Cortex of kidney (tissue), 1 donor: ENCODE measurements around the gene CLEC2B.
"Not testable (repeated sequence)": the region's sequence is repeated elsewhere in the genome, so short reads cannot be mapped to it uniquely, and the experiment has no call there.

ENCODE experiments used
- DNase-seq: peaks from one replicate; lab custom pipeline; 2025; lab: John Stamatoyannopoulos, UW

CLEC2B gene

DNA sequence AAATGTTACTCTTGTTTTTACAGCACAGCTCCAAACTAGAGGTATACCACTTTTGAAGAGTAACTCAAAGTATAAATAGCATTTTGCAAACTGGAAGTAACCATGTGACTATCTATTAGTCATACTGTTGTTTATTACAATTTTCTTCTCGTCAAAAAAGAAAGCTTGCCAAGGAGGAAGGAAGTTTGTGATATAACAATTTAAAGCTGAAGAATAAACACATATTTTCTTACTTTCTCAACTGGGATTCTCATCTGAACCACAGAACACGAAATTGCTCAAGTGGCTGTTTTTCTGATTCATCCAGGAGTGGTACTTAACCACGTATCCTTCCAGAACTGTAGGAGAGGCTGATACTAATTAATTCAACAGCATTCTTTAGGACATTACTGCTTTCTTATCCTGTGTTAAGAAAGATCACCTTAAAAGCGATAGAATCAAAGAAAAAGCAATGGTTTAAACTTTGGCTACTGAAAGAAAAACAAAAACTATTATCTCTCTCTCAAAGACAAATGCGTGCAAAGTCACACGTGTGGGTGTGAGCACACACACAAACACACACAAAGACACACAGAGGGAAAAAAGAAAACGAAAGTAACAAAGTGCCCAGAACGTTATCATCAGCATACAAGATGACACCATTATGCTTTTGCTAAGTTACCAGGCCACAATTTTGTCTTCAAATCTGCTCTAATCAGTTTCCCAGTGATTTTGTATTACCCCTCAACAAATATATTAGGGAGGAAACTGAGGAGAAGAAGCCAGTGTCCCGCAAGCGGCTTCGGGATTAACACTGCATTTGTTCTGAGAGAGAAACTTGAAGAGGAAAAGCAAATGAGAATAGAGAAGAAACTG, at the start of gene CLEC2B:
Gene CLEC2B, minus strand, starts transcription at position 48 of the 855 bp plus-strand sequence.
- DNase-seq: no peak

DNA sequence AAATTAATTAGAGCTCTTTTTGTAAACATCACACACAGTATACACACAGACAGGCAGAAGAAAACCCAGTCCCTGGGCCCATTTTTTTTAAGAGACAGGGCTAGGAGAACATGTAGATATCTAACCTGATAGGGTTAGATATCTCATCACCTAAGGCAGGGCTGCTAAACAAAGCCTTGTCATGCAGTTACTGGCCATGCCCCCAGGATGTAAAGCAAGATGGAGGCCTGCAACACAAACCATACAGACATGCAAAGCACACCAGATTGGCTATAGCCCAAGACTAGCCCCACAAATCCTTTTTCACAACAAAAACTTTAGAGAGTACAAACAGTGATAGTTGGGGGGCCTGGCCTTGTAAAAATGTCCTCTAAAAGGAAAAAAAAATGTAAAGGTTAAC, 42.6 kb upstream of the CLEC2B start:
- DNase-seq: no peak

DNA sequence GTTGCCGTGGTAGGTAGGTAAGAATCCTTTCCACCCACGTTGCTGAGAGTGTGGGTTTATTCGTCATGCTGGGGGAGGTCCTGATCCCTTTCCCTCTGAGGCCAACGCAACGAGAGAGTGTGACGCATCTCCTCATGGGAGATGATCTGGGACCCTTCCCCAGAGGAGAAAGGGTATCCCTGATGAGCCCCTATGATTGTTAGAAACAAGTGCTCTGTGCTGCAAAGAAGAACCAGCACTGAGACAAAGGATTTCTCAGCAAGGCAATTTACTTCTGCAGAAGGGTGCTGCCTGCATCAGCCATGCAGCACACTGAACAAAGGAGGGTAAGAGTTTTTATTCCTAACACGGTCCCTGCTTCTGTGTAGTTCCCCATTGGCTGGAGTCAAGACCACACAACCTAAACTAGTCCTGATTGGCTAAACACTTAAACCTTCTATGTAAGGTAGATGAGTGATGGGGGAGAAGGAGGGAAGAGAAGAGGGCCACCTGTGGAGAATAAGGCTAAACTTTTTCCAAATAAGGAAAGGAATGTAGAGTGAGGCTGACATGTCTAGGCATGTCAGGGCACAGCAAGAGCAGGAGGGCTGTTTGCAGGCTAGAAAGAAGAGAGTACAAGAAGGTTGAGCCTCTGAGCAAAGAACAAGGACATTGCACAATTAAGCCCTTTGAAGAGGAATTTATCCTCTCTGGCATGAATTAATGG, 41.7 kb upstream of the CLEC2B start:
- DNase-seq: no peak

DNA sequence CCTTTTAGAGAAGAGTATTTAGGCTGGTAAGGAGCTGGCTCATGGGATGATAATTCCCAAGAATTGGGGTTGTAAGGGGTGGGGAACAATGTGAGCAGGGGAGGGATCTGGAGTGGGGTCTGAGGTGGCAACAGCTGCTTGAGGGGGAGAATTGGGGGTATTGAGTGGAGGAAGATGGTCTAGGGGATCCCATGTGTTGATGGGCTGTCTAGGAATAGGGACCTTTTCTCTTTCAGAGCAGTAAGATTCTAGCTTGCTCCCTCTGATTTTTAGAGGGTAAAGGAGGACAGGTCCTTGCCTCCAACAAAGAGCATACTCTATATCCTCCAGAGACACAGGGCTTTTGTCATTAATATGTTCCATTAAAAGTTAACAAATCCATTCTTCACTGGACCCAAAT, 40.6 kb upstream of the CLEC2B start:
- DNase-seq: no peak

- DNase-seq: no peak
Observed at GRCh38 chr12:9908350-9908749, 39.2 kb upstream of the CLEC2B start.

DNA sequence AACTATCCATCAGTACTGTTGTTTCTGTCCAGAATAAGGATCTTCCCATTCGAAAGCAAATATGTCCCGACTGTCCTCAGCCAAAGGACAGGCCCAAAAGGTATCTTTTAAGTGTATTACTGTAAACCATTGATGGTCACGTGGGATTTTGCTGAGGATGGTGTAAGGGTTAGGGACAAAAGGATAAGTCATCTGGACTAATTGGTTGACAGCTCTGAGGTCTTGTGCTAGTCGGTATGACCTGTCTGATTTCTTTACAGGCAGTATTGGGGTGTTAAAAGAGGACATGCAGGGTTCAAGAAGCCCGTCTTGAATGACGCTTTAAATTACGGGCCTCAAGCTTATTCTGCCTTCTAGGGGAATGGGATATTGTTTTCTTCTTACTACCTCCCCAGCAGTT, 38.6 kb upstream of the CLEC2B start:
- DNase-seq: no peak

GRCh38 chr12:9906873-9907272, 37.7 kb upstream of the CLEC2B start:
- DNase-seq: no peak

GRCh38 chr12:9902539-9903228, 33.5 kb upstream of the CLEC2B start:
- DNase-seq: no peak

GRCh38 chr12:9900930-9901329, 31.8 kb upstream of the CLEC2B start:
- no peak for DNase-seq

- no peak for DNase-seq
Observed at GRCh38 chr12:9899209-9899608, 30.1 kb upstream of the CLEC2B start.

DNA sequence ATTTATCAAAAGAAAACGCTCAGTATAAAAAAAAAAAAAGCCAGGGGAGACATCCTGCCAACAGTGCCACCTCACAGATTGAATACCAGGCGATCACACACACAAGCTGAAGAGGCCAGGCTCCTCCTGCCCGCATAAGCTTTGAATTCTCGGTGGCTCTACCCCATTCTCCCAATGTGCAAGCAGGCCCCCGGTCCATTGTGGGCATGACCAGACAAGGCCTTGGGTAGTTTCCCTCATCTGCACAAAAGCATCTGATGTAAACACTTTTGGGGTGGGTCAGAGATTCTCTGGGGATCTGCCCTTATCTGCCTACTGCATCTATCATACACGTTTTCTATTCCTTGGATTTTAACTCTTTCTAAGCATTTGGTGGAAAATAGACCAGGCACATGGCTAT, 28.4 kb upstream of the CLEC2B start:
- no peak for DNase-seq

DNA sequence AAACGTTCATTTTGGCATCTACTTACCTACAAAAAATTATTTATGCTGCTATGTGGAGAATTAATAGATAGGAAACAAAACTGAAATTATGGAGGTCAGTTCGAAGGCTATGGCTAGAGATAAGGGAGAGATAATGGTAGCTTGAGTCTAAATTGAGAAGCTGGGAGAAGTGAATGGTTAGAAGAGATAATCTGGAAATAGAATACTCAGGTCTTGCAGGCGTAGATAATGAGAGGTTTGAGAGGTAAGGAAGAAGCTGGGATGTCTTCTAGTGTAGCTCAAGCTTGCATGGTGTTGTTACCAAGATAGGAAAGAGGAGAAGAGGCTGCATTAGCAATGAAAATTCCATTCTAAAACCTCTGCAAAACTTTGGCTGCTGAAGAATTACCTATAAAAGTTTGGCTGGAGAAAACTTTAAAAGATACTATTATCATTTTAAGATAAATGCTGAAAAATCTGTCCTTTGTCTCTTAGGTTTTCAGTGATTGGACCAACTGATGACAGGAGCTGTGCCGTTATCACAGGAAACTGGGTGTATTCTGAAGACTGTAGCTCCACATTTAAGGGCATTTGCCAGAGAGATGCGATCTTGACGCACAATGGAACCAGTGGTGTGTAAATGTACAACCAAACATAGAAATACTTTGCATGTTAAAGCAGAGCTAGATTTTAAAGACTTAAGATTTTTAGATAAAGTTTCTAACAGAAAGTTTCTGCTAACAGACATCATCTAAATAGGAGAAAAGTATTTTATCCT, 26.2 kb upstream of the CLEC2B start:
- no peak for DNase-seq

DNA sequence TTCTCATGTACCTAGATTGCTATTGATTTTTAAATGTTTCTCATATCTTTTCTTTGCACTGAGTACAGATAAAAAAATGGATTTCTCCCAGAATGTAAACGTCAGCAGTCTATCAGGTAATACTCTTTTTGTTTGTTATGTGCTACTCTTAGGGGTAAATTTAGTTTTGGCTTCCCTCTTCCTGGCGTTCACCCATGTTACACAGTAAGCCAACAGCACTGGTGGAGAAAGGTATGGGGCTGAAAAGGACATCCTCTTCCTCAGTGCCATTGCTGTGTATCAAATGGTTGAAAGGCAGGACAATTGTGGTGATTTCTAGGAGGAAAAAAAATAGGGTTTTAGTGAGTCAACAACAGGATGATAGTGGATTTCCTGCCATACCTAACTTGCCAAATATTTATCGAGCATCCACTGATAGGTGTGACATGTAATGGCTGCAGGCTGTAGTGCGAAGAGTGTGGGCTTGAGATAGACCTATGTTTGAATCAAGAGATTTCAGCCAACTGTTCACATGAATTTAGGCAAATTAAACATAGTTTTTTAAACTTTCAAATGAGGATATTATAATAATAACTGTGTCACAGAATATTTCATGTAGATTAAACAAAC, 19.6 kb upstream of the CLEC2B start:
- DNase-seq: no peak

DNA sequence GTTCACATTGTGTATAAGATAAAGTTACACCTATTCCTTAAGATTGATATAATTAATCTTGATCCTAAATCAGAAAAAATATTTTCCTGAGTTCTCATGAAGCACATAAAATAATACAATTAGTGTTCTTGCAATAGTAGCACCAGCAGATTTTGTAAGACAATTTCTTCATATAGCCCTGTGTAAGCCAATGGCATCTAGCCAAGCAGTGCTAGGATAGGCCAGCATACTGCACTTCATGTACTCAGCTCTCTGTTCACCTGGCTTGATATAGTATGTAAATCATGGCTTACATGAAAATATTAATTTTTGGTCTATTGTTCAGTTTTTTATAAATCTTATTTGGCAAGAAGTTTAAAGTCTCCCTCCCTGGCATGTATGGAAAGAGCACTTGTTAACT, 14.0 kb upstream of the CLEC2B start:
- DNase-seq: no peak

DNA sequence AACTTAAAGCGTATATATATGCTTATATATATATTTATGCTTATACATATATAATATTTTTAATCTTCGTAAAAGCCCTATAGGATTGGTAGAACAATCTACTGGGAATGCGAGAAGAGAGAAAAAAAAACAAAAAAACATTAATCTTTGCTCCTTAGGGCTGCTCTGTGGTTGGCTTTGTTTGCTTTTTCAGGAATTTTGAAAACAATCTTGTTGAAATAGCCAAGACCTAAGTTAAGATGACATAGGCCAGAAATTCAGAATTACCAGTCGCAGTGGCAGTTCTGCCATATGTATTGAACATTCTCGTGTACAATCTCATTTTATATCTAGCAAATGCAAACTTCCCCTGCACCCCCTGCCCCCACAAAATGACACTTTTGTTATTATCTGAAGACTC, 12.8 kb upstream of the CLEC2B start:
- no peak for DNase-seq

DNA sequence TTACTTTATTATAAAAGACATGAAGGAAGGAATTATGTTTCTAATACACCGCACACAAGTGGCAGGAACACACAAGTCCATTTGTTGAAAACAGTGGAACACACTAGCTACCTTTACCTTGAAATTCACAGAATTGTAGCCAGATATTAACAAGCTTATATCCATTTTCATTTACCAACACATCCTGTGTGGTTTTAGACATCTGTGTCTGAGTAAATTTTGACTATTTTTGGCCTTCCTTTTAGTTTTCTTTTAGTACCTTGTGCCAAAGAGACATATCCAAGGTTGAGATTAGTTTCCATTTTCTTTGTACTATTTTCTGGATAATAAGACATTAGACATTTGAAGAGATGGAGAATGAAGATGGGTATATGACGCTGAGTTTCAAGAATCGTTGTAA, 12.1 kb upstream of the CLEC2B start, which contains the start of gene KLRF2:
Gene KLRF2, plus strand, starts transcription at position 244 of the 400 bp plus-strand sequence. Its CDS starts 107 bp downstream, at position 351.
- DNase-seq: no peak

DNA sequence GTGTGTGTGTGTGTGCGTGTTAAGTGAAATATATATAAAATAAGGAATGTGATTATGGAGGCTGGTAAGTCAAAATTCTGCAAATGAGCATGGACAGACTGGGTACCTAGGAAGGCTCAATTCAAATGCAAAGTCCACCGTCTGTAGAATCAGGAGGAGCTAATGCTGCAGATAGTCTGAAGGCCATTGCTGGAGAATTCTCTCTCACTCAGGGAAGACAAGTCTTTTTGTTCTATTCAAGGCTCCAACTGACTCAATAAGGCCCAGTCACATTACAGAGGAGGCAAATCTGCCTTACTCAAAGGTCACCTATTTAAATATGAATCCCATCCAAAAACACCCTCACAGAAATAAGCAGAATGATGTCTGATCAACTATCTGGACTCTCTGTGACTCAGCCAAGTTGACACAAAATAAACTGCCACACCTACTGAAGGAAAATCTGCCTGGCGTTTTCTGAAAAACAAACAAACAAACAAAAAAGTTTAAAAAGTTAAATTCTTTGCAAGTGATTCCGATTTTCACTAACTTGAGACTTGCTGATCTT, 11.5 kb upstream of the CLEC2B start:
- DNase-seq: no peak

GRCh38 chr12:9876120-9876519, 7.0 kb upstream of the CLEC2B start:
- not testable (repeated sequence) for DNase-seq

GRCh38 chr12:9872742-9873141, 3.6 kb upstream of the CLEC2B start:
- no peak for DNase-seq

DNA sequence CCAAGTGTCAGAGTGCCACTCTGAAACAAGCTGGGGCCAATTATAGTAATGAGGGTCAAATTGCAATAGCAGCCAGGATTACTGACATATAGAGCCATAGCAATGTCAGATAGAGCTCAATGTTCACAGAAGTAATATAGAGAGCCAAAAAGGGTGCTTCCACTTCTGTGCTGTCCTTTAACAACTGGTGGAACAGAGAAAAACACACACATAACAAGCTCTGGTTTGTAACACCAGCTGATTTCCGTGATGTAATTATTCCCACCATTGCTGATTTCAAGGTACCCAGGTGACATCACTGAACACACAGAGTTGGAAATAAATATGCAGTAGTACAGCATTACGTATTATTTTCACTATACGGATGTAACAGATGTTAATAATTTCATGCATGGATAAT, 3.0 kb upstream of the CLEC2B start:
- DNase-seq: no peak

DNA sequence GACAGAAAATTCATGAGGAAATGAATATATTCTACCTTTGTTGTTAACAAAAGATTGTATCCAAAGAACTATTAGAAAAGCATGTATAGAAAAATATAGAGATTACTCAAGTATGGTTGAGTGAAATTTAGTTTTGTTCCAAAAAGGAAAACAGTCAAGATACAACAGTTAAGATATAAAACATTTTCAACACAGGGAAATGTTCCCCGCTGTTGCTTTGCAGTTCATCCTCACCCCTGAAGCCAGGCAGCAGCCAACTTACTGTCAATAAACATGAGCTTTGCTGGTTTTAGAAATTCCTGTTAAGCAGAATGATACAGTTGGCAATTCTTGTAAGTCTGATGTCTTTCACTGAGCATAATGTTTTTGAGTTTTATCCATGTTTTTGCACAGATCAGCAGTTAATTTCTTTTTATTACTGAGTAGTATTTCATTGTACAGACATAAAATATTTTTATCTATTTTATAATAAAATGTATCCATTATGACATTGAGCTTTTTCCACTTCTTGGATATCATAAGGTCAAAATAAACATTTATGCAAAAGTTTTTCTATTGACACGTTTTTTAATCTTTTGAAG, 1.2 kb upstream of the CLEC2B start:
- DNase-seq: no peak
